ENCODE results near the gene ADGRL1.

DNA sequence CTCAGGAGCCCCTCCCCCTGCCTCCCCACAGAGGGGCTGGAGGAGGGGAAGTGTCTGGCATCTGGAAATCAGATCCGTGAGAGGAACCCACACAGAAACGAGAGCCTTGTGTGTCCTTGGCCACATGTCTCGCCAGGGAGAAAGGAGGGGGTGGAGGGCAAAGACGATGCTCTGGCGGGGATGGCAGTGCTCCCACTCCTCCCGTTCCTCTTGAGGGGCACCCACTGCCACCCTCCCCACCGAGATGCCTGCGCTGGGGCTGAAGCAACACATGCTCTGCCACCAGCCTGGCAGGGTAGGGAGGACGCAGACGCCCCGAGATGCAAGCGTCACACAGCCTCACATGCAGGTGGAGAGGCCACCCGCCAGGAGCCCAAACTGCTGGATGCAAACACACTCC lies 2.8 kb downstream of the ADGRL1 start:
- TF ChIP-seq POLR2AphosphoS5 (IDR thresholded peaks at IDR 0.05): no peak
- TF ChIP-seq, protein P1, sequence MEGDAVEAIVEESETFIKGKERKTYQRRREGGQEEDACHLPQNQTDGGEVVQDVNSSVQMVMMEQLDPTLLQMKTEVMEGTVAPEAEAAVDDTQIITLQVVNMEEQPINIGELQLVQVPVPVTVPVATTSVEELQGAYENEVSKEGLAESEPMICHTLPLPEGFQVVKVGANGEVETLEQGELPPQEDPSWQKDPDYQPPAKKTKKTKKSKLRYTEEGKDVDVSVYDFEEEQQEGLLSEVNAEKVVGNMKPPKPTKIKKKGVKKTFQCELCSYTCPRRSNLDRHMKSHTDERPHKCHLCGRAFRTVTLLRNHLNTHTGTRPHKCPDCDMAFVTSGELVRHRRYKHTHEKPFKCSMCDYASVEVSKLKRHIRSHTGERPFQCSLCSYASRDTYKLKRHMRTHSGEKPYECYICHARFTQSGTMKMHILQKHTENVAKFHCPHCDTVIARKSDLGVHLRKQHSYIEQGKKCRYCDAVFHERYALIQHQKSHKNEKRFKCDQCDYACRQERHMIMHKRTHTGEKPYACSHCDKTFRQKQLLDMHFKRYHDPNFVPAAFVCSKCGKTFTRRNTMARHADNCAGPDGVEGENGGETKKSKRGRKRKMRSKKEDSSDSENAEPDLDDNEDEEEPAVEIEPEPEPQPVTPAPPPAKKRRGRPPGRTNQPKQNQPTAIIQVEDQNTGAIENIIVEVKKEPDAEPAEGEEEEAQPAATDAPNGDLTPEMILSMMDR (IDR thresholded peaks at IDR 0.05): no peak

All from suprapubic skin (tissue), 3 donors.